ENCODE measurements around the gene SPIB. TPM values are rescaled to one million over a fixed set of nuclear protein-coding genes. Genes with fewer than 3 reads are reported as not detected.
A peak's percentile ranks its signal among the peaks of the same experiment; 100 is the strongest.
"Not testable (repeated sequence)": the region's sequence is repeated elsewhere in the genome, so short reads cannot be mapped to it uniquely, and the experiment has no call there.

Gene SPIB
- total RNA-seq, 4 donors from 2014 or later = 0.37 TPM; not detected in 3

DNA sequence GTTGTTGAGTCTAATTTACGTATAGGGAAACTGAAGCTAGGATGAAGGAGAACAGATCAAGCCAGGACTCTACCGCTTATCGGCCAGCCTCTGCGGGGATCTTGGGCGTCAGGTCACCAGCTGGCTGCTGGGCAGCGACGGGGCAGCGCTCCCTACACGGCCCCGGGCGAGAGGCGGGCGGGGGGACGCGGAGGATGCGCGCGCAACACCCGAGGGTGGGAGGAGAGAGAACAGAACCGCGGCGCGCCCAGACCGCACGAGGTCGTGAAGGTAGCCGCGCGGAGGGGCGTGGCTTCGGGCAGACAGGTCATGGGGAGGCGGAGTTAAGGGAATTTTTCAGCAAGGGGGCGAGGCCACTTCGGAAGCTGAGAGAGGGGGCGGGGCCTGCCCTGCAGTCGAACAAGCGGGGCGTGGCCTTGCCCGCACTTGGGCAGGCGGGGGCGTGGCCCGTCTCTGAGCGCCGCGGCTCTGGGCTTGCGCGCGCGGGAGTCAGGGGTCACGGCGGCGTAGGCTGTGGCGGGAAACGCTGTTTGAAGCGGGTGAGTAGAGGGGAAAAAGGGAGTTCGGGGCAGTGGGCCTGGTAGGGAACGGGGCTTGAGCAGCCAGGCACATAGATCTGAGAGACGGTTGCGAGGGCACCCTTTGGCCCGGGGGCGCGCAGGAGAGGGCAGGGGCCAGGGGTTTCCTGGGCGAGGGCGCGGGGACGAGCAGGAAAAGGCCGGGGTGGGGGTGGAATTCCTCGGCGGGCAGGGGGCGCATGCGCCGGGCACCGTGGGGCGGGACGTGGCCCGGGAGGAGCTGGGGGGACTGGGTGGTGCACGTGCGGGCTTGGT, 34.7 kb upstream of the SPIB start, which contains the start of gene POLD1:
Gene POLD1, plus strand, starts transcription at position 496 of the 833 bp plus-strand sequence. CDS start 14,505 bp downstream, outside the sequence.
- ATAC-seq (ENCODE audit: low FRiP score) (peak; percentile 93), DNase-seq (ENCODE audit: low spot score) (peak; percentile 96)
- TF ChIP-seq, protein P1, sequence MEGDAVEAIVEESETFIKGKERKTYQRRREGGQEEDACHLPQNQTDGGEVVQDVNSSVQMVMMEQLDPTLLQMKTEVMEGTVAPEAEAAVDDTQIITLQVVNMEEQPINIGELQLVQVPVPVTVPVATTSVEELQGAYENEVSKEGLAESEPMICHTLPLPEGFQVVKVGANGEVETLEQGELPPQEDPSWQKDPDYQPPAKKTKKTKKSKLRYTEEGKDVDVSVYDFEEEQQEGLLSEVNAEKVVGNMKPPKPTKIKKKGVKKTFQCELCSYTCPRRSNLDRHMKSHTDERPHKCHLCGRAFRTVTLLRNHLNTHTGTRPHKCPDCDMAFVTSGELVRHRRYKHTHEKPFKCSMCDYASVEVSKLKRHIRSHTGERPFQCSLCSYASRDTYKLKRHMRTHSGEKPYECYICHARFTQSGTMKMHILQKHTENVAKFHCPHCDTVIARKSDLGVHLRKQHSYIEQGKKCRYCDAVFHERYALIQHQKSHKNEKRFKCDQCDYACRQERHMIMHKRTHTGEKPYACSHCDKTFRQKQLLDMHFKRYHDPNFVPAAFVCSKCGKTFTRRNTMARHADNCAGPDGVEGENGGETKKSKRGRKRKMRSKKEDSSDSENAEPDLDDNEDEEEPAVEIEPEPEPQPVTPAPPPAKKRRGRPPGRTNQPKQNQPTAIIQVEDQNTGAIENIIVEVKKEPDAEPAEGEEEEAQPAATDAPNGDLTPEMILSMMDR (IDR thresholded peaks at IDR 0.05) = no peak

DNA sequence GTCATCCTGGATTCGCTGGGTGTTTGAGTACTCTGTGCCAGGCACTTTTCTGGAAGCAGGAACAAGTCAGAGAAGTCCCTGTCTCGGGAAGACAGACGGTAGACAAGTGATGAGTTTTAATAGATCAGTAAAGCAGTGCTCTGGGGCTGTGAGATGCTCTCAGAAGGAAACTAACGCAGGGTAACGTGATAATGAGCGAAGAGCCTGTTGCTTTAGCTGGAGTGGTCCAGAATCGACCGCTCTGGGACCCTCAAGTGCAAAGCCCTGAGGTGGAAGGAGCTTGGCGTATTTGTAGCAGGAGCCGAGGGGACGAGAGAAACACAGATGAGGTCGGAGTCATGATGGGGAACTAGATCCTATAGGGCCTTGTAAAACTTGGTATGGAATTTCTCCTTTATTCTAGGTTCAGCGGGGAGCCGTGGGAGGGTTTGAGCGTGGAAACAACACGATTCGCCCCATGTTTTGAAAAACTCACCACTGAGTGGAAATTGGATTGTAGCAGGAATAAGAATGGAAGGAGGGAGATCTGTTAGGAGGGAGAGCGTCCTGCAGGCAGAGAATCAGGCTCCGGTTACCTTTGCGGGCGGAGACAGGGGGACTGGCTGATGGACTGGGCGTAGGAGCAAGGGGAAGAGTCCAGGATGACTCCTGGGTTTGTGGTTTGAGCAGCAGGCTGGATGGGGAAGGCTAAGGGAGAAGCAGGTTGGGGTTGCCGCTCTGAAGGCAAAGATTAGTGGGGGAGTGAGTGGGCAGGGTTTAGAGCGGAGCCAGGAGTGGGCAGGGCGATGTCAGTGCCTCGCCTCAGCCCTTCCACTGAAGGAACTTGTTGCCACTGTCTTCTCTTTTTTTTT, 33.8 kb upstream of the SPIB start:
- TF ChIP-seq, protein P1 (IDR thresholded peaks at IDR 0.05) = no peak
- no peak for DNase-seq (ENCODE audit: low spot score)
- peak; percentile 1 for ATAC-seq (ENCODE audit: low FRiP score)

- ATAC-seq (ENCODE audit: low FRiP score) (no peak), DNase-seq (ENCODE audit: low spot score) (no peak)
- TF ChIP-seq, protein P1 (IDR thresholded peaks at IDR 0.05) = no peak
Observed at GRCh38 chr19:50387176-50387867, 31.4 kb upstream of the SPIB start.

- TF ChIP-seq, protein P1 (IDR thresholded peaks at IDR 0.05) = no peak
- no peak for ATAC-seq (ENCODE audit: low FRiP score)
- DNase-seq (ENCODE audit: low spot score) = no peak
Observed at GRCh38 chr19:50387868-50388245, 30.9 kb upstream of the SPIB start.

GRCh38 chr19:50390295-50390694, 28.4 kb upstream of the SPIB start:
- DNase-seq (ENCODE audit: low spot score); ATAC-seq (ENCODE audit: low FRiP score): not testable (repeated sequence)

- ATAC-seq (ENCODE audit: low FRiP score); DNase-seq (ENCODE audit: low spot score): not testable (repeated sequence)
Observed at GRCh38 chr19:50390952-50391351, 27.8 kb upstream of the SPIB start.

DNA sequence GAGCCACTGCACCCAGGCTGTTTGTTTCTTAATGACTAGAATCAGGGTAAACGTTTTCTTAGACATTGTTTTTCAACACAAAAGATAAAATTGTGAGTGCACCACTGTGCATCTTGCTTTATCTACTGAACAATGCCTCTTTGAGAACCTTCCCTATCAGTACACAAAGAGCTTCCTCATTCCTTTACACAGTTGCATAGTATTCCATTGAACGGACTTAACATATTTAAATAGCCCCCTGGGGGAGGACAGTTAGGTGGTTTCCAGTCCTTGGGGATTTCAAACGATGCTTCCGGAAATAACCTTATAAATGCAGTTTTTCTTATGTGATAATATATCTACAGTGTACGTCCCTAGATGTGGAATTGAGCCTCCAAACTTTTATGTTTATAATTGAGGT, 26.0 kb upstream of the SPIB start:
- no peak for ATAC-seq (ENCODE audit: low FRiP score)
- no peak for DNase-seq (ENCODE audit: low spot score)
- TF ChIP-seq, protein P1 (IDR thresholded peaks at IDR 0.05) = no peak

All from omental fat pad (tissue), 4 donors.